ENCODE results near the gene TMEM62.

TMEM62 gene

GRCh38 chr15:43210172-43210745 lies 76.9 kb downstream of the TMEM62 start:
- 0 out of 2 replicates have a peak, but pooled peaks cover 7% of the 10 kb centered on the region for H3K27me3 ChIP-seq (ENCODE audit: control insufficient read depth, low read length)

GRCh38 chr15:43210807-43211206 lies 77.4 kb downstream of the TMEM62 start:
- H3K27ac ChIP-seq (ENCODE audit: low read depth, low read length): no peak overlapping the region
- H4K20me1 ChIP-seq (ENCODE audit: control insufficient read depth, insufficient read depth, low read depth, low read length): no peaks in the 10 kb centered on the region
- no peaks in the 10 kb centered on the region for H3K9me2 ChIP-seq (replicated peaks; ENCODE audit: control insufficient read depth, low read length)
- H3K9me3 ChIP-seq (ENCODE audit: control insufficient read depth, insufficient read depth, low read length): no peaks in the 10 kb centered on the region
- no peak overlapping the region for H3K4me3 ChIP-seq (ENCODE audit: low read length)
- no peaks in the 10 kb centered on the region for H3F3A ChIP-seq (ENCODE audit: control insufficient read depth, insufficient read depth)
- TF ChIP-seq, protein P1, sequence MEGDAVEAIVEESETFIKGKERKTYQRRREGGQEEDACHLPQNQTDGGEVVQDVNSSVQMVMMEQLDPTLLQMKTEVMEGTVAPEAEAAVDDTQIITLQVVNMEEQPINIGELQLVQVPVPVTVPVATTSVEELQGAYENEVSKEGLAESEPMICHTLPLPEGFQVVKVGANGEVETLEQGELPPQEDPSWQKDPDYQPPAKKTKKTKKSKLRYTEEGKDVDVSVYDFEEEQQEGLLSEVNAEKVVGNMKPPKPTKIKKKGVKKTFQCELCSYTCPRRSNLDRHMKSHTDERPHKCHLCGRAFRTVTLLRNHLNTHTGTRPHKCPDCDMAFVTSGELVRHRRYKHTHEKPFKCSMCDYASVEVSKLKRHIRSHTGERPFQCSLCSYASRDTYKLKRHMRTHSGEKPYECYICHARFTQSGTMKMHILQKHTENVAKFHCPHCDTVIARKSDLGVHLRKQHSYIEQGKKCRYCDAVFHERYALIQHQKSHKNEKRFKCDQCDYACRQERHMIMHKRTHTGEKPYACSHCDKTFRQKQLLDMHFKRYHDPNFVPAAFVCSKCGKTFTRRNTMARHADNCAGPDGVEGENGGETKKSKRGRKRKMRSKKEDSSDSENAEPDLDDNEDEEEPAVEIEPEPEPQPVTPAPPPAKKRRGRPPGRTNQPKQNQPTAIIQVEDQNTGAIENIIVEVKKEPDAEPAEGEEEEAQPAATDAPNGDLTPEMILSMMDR (IDR thresholded peaks at IDR 0.05; ENCODE audit: low read depth, low read length, poor library complexity, severe bottlenecking): no peak
- no peak for TF ChIP-seq EZH2phosphoT487 (IDR thresholded peaks at IDR 0.05; ENCODE audit: borderline replicate concordance, low read length)
- H3K27me3 ChIP-seq (ENCODE audit: control insufficient read depth, low read length): 0 out of 2 replicates have a peak, but pooled peaks cover 7% of the 10 kb centered on the region
- no peak overlapping the region for H3K4me2 ChIP-seq (ENCODE audit: low read length)
- no peaks in the 10 kb centered on the region for H3K4me1 ChIP-seq (ENCODE audit: control insufficient read depth, low read length)
- no peaks in the 10 kb centered on the region for H3K79me2 ChIP-seq (ENCODE audit: control insufficient read depth, low read length)
- H3K36me3 ChIP-seq (ENCODE audit: control insufficient read depth, low read length): no peaks in the 10 kb centered on the region

More at GRCh38 chr15:43210172-43210745, 76.9 kb downstream of the TMEM62 start:
- Histone ChIP-seq H3K4me3 (ENCODE audit: low read length) (no peak overlapping the region), H3K79me2 (ENCODE audit: control insufficient read depth, low read length) (no peaks in the 10 kb centered on the region), H3K9me2 (replicated peaks; ENCODE audit: control insufficient read depth, low read length) (no peaks in the 10 kb centered on the region), H3K36me3 (ENCODE audit: control insufficient read depth, low read length) (no peaks in the 10 kb centered on the region), H4K20me1 (ENCODE audit: control insufficient read depth, insufficient read depth, low read depth, low read length) (no peaks in the 10 kb centered on the region), H3K4me1 (ENCODE audit: control insufficient read depth, low read length) (no peaks in the 10 kb centered on the region), H3F3A (ENCODE audit: control insufficient read depth, insufficient read depth) (no peaks in the 10 kb centered on the region), H3K9me3 (ENCODE audit: control insufficient read depth, insufficient read depth, low read length) (no peaks in the 10 kb centered on the region), H3K27ac (ENCODE audit: low read depth, low read length) (no peak overlapping the region), H3K4me2 (ENCODE audit: low read length) (no peak overlapping the region)
- TF ChIP-seq, protein P1 (IDR thresholded peaks at IDR 0.05; ENCODE audit: low read depth, low read length, poor library complexity, severe bottlenecking): no peak
- TF ChIP-seq EZH2phosphoT487 (IDR thresholded peaks at IDR 0.05; ENCODE audit: borderline replicate concordance, low read length): no peak

DNA sequence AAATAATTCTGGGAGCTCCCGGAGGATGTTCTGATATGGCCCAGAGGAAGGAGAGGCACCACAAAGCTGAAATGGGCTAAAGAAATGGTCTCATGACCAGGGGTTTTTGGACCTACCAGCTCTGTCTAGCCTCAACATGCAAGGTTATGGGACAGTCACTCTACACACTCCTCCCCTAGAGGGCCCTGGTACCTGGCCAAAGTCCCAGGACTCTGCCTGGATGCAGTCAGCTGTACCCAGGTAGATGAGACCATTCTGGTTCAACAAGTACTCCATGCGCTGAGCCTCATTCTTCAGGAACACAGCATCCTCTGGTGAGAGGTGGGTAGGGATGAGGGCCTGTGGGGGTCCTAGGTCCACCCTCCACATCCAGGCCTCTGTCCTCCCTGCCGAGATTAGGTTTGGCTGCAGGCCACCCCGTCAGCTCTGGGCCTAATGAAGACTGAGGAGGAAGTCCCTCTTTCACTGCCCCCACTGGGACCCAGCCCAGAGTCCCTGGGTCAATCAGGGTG lies 77.9 kb downstream of the TMEM62 start:
- Histone ChIP-seq H3K9me3 (ENCODE audit: control insufficient read depth, insufficient read depth, low read length) (no peaks in the 10 kb centered on the region), H3K27ac (ENCODE audit: low read depth, low read length) (no peak overlapping the region), H3K79me2 (ENCODE audit: control insufficient read depth, low read length) (no peaks in the 10 kb centered on the region), H3K4me2 (ENCODE audit: low read length) (no peak overlapping the region), H3K4me1 (ENCODE audit: control insufficient read depth, low read length) (no peaks in the 10 kb centered on the region), H4K20me1 (ENCODE audit: control insufficient read depth, insufficient read depth, low read depth, low read length) (no peaks in the 10 kb centered on the region), H3K27me3 (ENCODE audit: control insufficient read depth, low read length) (0 out of 2 replicates have a peak, but pooled peaks cover 7% of the 10 kb centered on the region), H3F3A (ENCODE audit: control insufficient read depth, insufficient read depth) (no peaks in the 10 kb centered on the region), H3K4me3 (ENCODE audit: low read length) (no peak overlapping the region), H3K36me3 (ENCODE audit: control insufficient read depth, low read length) (no peaks in the 10 kb centered on the region), H3K9me2 (replicated peaks; ENCODE audit: control insufficient read depth, low read length) (no peaks in the 10 kb centered on the region)
- TF ChIP-seq EZH2phosphoT487 (IDR thresholded peaks at IDR 0.05; ENCODE audit: borderline replicate concordance, low read length): no peak
- TF ChIP-seq, protein P1 (IDR thresholded peaks at IDR 0.05; ENCODE audit: low read depth, low read length, poor library complexity, severe bottlenecking): no peak
